Colon (tissue), 2 donors: ENCODE results near the gene DHRSX.
"Not testable (repeated sequence)": the region's sequence is repeated elsewhere in the genome, so short reads cannot be mapped to it uniquely, and the experiment has no call there.

Source experiments
- FAIRE-seq: peaks from 2 replicates; lab custom pipeline; 2012; peaks lifted over from hg19 to GRCh38; lab: Jason Lieb, UNC
- donor health status: control.
- donor health status: control.

The DHRSX gene

DNA sequence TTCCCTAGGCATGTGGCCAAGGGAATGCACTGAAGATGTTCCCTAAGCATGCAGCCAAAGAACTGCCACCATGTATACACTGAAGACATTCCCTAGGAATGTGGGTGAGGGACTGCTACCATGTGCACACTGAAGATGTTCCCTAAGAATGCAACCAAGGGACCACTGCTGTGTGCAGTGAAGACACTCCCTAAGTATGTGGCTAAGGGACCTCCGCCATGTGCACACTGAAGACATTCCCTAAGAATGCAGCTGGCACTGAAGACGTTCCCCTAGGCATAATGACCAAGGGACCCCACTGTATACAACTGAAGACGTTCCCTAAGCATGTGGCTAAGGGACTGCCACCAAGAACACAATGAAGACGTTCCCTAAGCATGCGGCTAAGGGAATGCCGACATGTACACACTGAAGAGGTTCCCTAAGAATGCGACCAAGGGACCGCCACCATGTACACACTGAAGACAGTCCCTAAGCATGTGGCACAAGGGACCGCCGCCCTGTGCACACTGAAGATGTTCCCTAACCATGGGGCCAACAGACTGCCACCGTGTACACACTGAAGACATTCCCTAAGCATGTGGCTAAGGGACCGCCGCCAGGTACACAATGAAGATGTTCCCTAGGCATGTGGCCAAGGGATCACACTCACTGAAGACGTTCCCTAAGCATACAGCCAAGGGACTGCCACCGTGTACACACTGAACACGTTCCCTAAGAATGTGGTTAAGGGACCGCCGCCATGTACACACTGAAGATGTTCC lies 25.6 kb downstream of the DHRSX start:
- no peak for FAIRE-seq

DNA sequence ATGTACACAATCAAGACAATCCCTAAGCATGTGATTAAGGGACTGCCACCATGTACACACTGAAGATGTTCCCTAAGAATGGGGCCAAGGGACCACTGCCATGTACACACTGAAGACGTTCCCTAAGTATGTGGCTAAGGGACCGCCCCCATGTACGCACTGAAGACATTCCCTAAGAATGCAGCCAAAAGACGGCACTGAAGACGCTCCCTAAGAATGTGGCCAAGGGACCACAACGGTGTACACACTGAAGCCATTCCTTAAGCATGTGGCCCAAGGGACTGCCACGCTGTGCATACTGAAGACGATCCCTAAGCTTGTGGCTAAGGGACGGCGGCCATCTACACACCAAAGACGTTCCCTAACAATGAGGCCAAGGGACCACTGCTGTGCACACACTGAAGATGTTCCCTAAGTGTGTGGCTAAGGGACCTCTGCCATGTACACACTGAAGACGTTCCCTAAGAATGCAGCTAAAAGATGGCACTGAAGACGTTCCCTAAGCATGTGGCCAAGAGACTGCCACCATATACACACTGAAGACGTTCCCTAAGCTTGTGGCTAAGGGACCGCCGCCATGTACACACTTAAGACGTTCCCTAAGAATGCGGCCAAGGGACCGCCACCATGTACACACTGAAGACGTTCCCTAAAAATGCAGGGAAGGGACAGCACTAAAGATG lies 26.4 kb downstream of the DHRSX start:
- no peak for FAIRE-seq

DNA sequence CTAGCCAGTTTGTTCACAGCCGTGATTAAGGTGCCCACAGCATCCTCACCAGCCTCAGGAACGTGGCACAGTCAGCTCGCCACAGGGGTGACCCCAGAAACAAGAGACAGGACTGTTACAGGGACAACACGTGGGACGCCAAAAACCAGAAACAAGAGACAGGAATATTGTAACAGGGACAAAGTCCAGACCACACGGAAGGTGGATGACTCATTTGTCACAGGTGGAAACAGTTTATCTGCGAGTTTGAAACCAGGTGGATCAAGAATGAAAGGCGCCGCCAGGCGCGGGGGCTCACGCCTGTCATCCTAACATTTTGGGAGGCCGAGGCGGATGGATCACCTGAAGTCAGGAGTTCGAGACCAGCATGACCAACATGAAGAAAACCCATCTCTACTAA lies 27.7 kb downstream of the DHRSX start:
- FAIRE-seq: not testable (repeated sequence)

DNA sequence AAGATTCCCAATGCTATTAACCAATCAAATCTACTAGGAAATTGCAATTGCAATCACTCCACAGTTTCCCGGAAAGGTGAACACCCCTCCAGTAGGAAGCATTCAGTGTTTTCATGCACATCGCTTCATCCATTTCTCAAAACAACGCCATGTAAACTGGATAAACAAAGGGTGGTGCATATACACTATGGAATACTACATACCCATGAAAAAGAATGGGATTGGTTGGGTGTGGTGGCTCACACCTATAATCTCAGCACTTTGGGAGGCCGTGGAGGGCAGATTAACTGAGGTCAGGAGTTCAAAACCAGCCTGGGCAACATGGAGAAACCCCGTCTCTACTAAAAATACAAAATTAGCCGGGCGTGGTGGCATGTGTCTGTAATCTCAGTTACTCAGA lies 29.1 kb downstream of the DHRSX start:
- FAIRE-seq: no peak

- not testable (repeated sequence) for FAIRE-seq
These were observed 29.6 kb downstream of the DHRSX start for GRCh38 chrX:2471126-2471525.

DNA sequence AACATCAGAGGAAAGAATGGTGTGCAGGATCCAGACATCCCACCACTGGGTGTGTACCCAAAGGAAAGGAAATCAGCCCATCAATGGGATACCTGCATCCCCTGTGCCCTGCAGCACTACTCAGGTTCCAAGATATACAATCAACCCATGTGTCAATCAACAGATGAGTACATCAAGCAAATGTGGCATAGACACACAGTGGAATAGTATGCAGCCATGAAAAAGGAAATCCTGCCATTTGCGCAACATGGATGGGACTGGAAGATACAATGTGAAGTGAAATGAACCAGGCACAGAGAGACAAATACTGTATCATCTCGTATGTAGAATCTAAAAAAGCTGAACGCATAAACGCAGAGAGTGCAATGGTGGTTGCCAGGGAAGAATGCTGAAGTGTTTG lies 30.9 kb downstream of the DHRSX start:
- not testable (repeated sequence) for FAIRE-seq

DNA sequence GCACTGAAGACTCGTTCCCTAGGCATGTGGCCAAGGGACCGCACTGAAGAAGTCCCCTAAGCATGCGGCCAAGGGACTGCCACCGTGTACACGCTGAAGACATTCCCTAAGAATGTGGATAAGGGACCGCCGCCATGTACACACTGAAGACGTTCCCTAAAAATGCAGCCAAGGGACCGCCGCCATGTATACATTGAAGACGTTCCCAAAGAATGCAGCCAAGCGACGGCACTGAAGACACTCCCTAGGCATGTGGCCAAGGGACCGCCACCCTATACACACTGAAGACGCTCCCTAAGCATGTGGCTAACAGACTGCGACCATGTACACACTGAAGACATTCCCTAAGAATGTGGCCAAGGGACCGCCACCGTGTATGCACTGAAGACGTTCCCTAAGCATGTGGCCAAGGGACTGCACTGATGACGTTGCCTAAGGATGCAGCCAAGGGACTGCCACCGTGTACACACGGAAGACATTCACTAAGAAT lies 31.5 kb downstream of the DHRSX start:
- FAIRE-seq: no peak

DNA sequence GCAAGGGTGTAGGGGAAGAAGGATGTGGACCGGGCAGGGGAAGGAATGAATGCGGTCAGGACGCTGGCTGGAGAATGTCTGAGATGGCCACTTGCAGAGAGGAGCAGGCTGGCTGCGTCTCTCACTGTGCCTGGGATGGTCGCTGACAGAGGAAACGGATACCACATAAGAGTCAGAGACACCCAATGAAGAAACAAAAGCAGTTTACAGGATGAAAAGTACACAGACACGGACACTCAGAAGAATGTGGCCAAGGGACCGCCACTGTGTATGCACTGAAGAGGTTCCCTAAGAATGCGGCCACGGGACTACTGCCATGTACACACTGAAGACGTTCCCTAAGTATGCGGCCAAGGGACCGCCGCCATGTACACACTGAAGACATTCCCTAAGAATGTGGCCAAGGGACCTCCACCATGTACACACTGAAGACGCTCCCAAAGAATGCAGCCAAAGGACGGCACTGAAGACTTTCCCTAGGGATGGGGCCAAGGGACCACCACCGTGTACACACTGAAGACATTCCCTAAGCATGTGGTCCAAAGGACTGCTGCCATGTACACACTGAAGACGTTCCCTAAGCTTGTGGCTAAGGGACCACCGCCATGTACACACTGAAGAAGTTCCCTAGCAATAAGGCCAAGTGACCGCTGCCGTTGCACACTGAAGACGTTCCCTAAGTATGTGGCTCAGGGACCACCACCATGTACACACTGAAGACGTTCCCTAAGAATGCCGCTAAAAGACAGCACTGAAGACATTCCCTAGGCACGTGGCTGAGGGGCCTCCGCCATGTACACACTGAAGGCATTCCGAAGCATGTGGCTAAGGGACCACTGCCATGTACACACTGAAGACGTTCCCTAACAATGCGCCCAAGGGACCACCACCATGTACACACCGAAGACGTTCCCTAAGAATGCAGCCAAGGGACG lies 32.2 kb downstream of the DHRSX start:
- no peak for FAIRE-seq

DNA sequence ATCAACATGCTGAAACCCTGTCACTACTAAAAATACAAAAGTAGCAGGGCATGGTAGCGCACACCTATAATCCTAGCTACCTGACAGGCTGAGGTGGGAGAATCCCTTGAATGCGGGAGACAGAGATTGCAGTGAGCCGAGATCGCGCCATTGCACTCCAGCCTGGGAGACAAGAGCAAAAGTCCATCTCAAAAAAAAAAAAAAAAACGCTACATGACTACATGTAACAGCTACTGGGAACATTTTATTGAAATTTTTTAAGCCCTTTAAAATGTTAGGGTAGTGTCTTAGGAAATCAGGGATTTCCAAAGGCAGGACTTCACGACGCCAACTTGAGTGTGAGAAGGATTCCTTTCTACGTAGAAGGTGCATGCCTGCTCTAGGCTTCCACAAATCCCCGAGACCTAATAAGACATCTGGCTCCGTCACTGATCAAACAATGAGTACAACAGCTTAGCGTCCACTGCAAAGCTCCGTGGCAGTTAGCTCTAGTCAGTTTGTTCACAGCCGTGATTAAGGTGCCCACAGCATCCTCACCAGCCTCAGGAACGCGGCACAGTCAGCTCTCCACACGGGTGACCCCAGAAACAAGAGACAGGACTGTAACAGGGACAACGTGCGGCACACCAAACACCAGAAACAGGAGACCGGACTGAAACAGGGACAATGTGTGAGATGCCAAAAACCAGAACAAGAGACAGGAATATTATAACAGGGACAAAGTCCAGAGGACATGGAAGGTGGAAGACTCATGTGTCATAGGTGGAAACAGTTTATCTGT lies 33.7 kb downstream of the DHRSX start:
- FAIRE-seq: no peak

GRCh38 chrX:2464677-2465166 lies 36.1 kb downstream of the DHRSX start:
- no peak for FAIRE-seq

GRCh38 chrX:2463973-2464676 lies 36.7 kb downstream of the DHRSX start:
- no peak for FAIRE-seq

- FAIRE-seq: not testable (repeated sequence)
These were observed 37.3 kb downstream of the DHRSX start for GRCh38 chrX:2463481-2463880.

GRCh38 chrX:2462780-2463179 lies 38.0 kb downstream of the DHRSX start:
- no peak for FAIRE-seq

DNA sequence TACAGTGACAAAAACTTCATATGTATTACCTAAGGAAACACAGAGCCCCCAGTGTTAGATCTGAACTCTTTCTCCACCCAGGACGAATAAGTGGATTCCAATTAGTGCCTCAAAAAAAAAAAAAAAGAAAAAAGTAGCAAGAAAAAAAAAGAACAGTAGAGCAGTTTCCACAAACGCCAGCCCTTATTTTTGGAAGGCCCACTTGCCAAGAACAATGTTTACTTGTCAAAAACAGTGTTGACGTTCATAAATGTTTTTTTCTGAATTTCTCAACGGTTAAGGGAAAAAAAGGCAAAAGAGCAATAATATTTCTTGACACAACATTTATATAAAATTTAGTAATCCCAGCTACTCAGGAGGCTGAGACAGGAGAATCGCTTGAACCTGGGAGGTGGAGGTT lies 38.7 kb downstream of the DHRSX start:
- FAIRE-seq: no peak

DNA sequence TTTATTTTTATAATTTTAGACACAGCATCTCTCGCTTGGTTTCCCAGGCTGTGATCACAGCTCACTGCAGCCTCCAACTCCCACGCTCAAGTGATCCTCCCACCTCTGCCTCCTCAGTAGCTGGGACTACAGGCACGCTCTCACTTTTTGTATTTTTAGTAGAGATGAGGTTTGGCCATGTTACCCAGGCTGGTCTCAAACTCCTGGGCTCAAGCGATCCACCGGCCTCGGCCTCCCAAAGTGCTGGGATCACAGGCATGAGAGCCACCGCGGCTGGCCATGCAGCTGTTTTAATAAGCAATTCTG lies 39.1 kb downstream of the DHRSX start:
- no peak for FAIRE-seq

DNA sequence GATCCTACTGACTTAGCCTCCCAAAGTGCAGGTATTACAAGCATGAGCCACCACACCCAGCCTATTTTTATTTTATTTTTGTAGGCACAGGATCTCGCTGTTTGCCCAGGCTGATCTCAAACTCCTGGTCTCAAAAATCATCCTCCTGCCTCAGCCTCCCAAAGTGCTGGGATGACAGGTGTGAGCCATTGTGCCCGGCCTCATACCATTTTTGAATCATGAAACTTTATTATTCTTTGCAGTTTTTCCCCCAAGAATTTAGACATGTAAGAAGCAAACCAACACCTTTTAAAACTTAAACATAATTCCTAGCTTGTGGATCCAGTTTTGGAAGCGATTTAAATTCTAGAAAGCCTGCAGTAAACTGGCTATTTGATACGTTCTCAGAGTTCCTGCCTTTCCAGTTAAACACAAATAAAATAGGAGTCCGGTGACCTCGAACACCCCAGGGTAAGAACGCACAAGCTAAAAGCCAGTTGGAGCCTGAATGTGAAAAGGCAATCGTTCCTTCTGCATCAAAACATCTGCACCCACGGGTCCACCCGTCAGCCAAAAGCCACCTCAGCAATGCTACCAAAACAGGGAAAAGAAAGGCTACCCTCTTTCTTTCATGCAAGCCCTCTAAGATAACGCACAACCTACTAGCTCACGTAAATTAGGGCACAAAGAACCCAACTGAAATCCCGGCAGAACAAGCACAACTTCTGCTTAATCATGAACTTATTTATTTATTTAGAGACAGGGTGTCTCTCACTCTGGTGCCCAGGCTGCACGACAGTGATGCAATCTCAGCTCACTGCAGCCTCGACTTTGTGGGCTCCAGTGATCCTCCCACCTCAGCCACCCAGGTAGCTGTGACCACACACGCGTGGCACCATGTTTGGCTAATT lies 39.7 kb downstream of the DHRSX start:
- FAIRE-seq: not testable (repeated sequence)

GRCh38 chrX:2460048-2460447 lies 40.7 kb downstream of the DHRSX start:
- not testable (repeated sequence) for FAIRE-seq

DNA sequence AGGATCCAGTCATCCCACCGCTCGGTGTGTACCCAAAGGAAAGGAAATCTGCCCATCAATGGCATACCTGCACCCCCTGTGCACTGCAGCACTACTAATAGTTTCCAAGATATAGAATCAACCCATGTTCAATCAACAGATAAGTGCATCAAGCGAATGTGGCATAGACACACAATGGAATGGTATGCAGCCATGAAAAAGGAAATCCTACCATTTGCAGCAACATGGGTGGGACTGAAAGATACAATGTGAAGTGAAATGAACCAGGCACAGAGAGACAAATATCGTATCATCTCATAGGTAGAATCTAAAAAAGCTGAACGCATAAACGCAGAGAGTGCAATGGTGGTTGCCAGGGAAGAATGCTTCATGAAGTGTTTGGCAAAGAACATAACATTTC lies 42.5 kb downstream of the DHRSX start:
- FAIRE-seq: no peak

DNA sequence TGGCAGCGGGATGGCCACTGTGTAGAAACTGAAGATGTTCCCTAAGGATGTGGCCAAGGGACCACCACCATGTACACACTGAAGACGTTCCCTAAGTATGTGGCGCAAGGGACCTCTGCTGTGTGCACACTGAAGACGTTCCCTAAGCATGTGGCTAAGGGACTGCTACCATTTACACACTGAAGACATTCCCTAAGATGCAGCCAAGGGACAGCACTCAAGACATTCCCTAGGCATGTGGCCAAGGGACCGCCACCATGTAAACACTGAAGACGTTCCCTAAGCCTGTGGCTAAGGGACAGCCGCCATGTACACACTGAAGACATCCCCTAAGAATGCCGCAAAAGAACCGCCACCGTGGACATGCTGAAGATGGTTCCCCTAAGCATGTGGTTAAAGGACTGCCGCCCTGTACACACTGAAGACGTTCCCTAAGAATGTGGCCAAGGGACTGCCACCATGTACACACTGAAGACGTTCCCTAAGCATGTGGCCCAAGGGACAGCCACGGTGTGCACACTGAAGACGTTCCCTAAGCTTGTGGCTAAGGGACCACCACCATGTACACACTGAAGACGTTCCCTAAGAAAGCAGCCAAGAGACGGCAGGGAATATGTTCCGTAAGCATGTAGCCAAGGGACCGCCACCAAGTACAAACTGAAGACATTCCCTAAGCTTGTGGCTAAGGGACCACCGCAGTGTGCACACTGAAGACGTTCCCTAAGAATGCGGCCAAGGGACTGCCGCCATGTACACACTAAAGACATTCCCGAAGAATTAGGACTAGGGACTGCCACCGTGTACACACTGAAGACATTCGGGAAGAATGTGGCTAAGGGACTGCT lies 43.3 kb downstream of the DHRSX start:
- no peak for FAIRE-seq
